PC-9 (cell line): ENCODE results near the gene DMBT1.
"Not testable (repeated sequence)": the region's sequence is repeated elsewhere in the genome, so short reads cannot be mapped to it uniquely, and the experiment has no call there.

Experiments
- CTCF ChIP-seq: fragments of 200-600 bp; sonication (generic); conservative IDR thresholded peaks from 2 replicates; pipeline ENCODE4 v1.6.1; 2017; ENCODE audit warnings: mixed run types, antibody characterized with exemption, mild to moderate bottlenecking, moderate library complexity
- EZH2 ChIP-seq: fragments of 200-600 bp; sonication (generic); IDR thresholded peaks from 2 replicates; pipeline ENCODE4 v1.8.0; 2017; ENCODE audit warnings: antibody characterized with exemption, low read depth

DNA sequence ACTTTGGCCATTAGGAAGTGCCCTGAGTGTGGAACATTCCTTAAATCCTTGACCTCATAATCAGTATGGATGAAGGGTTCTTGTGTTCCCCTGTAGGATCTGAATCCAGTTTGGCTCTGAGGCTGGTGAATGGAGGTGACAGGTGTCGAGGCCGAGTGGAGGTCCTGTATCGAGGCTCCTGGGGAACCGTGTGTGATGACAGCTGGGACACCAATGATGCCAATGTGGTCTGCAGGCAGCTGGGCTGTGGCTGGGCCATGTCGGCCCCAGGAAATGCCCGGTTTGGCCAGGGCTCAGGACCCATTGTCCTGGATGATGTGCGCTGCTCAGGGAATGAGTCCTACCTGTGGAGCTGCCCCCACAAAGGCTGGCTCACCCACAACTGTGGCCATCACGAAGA is 60.4 kb downstream of the DMBT1 start:
- TF ChIP-seq CTCF, EZH2: not testable (repeated sequence)
